Progenitor cell of endocrine pancreas (in vitro differentiated cells): Measurements from ENCODE around the gene BCL2L13. TPM values are rescaled to one million over a fixed set of nuclear protein-coding genes. Genes with fewer than 3 reads are reported as not detected.

Experiments
- DNase-seq: peaks from one replicate; pipeline ENCODE4 v3.0.0; 2021; ENCODE audit warnings: low spot score; ENCODE audit not compliant: unreplicated experiment
- H3K27ac Mint-ChIP-seq: 2 replicates; pipeline ENCODE4 v1.8.0; 2021; ENCODE audit warnings: mild to moderate bottlenecking, moderate library complexity, mixed read lengths
- H3K27me3 Mint-ChIP-seq: 2 replicates; pipeline ENCODE4 v1.8.0; 2021; ENCODE audit warnings: mixed read lengths
- H3K36me3 Mint-ChIP-seq: 2 replicates; pipeline ENCODE4 v1.8.0; 2022; ENCODE audit warnings: mixed read lengths; ENCODE audit not compliant: insufficient read depth
- H3K4me1 Mint-ChIP-seq: 2 replicates; pipeline ENCODE4 v1.8.0; 2021; ENCODE audit warnings: low read depth, mixed read lengths
- H3K4me3 Mint-ChIP-seq: 2 replicates; pipeline ENCODE4 v1.8.0; 2021; ENCODE audit warnings: low read depth, mild to moderate bottlenecking, moderate library complexity, mixed read lengths
- H3K9me3 Mint-ChIP-seq: 2 replicates; pipeline ENCODE4 v1.8.0; 2021; ENCODE audit warnings: low read depth, mixed read lengths
- CTCF ChIP-seq: fragments of 200-600 bp; sonication (generic); IDR thresholded peaks from one replicate; pipeline ENCODE4 v1.5.0; 2021; ENCODE audit warnings: antibody characterized with exemption, mild to moderate bottlenecking; ENCODE audit not compliant: unreplicated experiment
- total RNA-seq: library from RNA; stranded (reverse); gene quantifications from 2 replicates; pipeline ENCODE4 v1.2.1, GENCODE V29; 2021

The BCL2L13 gene
- total RNA-seq, 1 donor from 2014 or later = 36.0 TPM

GRCh38 chr22:17597217-17597616 is 41.3 kb upstream of the BCL2L13 start:
- DNase-seq = no peak
- Mint-ChIP-seq H3K27ac (no peak overlapping the region), H3K9me3 (no peaks in the 10 kb centered on the region), H3K27me3 (no peaks in the 10 kb centered on the region), H3K4me1 (no peaks in the 10 kb centered on the region), H3K36me3 (peaks cover 29% of the 10 kb centered on the region), H3K4me3 (no peak overlapping the region)
- TF ChIP-seq CTCF = no peak

GRCh38 chr22:17598318-17598717 is 40.2 kb upstream of the BCL2L13 start:
- H3K27ac Mint-ChIP-seq = no peak overlapping the region

DNA sequence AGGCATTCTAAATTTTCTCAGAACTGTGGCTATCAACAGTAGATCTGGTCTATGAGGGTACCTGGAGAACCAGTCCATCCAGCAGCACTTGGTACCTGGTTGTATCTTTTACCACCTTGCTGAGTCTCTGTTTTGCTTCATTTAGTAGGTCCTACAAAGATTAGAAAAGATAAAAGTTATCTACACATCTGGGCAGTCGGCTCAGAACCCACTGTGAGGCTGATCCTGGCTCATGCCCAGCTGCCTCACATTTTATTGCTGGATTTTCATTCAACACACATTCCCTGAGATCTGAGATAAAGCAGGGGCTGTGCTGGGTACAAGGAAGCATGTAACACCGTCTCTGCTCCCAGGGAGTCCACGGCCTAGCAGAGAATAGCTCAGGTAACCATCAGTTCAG is 37.5 kb upstream of the BCL2L13 start:
- Mint-ChIP-seq H3K36me3 (peaks cover 21% of the 10 kb centered on the region), H3K27me3 (no peaks in the 10 kb centered on the region), H3K27ac (peak overlapping the region; percentile 29), H3K4me1 (no peaks in the 10 kb centered on the region), H3K9me3 (no peaks in the 10 kb centered on the region), H3K4me3 (no peak overlapping the region)
- DNase-seq = no peak
- no peak for TF ChIP-seq CTCF

More at GRCh38 chr22:17598318-17598717, 40.2 kb upstream of the BCL2L13 start:
- Mint-ChIP-seq H3K27me3 (no peaks in the 10 kb centered on the region), H3K9me3 (no peaks in the 10 kb centered on the region), H3K4me3 (no peak overlapping the region), H3K4me1 (no peaks in the 10 kb centered on the region), H3K36me3 (peaks cover 26% of the 10 kb centered on the region)
- no peak for DNase-seq
- TF ChIP-seq CTCF = no peak

GRCh38 chr22:17603668-17604067 is 34.9 kb upstream of the BCL2L13 start:
- peaks cover 4% of the 10 kb centered on the region for H3K36me3 Mint-ChIP-seq
- no peak overlapping the region for H3K4me3 Mint-ChIP-seq
- H3K4me1 Mint-ChIP-seq = no peaks in the 10 kb centered on the region
- H3K27me3 Mint-ChIP-seq = no peaks in the 10 kb centered on the region
- TF ChIP-seq CTCF = no peak
- H3K9me3 Mint-ChIP-seq = no peaks in the 10 kb centered on the region
- no peak for DNase-seq
- H3K27ac Mint-ChIP-seq = no peak overlapping the region

- DNase-seq = no peak
- no peak for TF ChIP-seq CTCF
- Mint-ChIP-seq H3K27me3 (no peaks in the 10 kb centered on the region), H3K36me3 (peaks cover 1% of the 10 kb centered on the region), H3K9me3 (no peaks in the 10 kb centered on the region), H3K4me1 (no peaks in the 10 kb centered on the region), H3K27ac (no peak overlapping the region), H3K4me3 (no peak overlapping the region)
Observed at GRCh38 chr22:17606496-17606895, 32.1 kb upstream of the BCL2L13 start.
